Measurements from ENCODE around the gene ST3GAL6.

The ST3GAL6 gene

GRCh38 chr3:98741121-98741716 is 21.9 kb upstream of the ST3GAL6 start:
- no peak for DNase-seq

GRCh38 chr3:98743071-98743470 is 20.1 kb upstream of the ST3GAL6 start:
- DNase-seq, result no peak

- no peak for DNase-seq
These were observed 18.9 kb upstream of the ST3GAL6 start for GRCh38 chr3:98744283-98744682.

GRCh38 chr3:98745718-98746117 is 17.4 kb upstream of the ST3GAL6 start:
- DNase-seq, result no peak

- no peak for DNase-seq
These were observed 17.0 kb upstream of the ST3GAL6 start for GRCh38 chr3:98746122-98746521.

- DNase-seq, result no peak
These were observed 16.3 kb upstream of the ST3GAL6 start for GRCh38 chr3:98746882-98747281.

- no peak for DNase-seq
These were observed 12.7 kb upstream of the ST3GAL6 start for GRCh38 chr3:98750276-98750919.

GRCh38 chr3:98754483-98754882 is 8.7 kb upstream of the ST3GAL6 start:
- DNase-seq, result no peak

GRCh38 chr3:98755601-98756000 is 7.5 kb upstream of the ST3GAL6 start:
- DNase-seq, result no peak

GRCh38 chr3:98759629-98760028 is 3.5 kb upstream of the ST3GAL6 start:
- DNase-seq, result no peak

- no peak for DNase-seq
These were observed 1.4 kb upstream of the ST3GAL6 start for GRCh38 chr3:98761643-98762229.

GRCh38 chr3:98763819-98764418 is 779 bp downstream of the ST3GAL6 start:
- DNase-seq, result no peak

- no peak for DNase-seq
These were observed 1.3 kb downstream of the ST3GAL6 start for GRCh38 chr3:98764472-98764884.

GRCh38 chr3:98765721-98766120 is 2.6 kb downstream of the ST3GAL6 start:
- DNase-seq, result no peak

GRCh38 chr3:98766924-98767323 is 3.8 kb downstream of the ST3GAL6 start:
- no peak for DNase-seq

GRCh38 chr3:98768961-98769360 is 5.8 kb downstream of the ST3GAL6 start:
- no peak for DNase-seq

GRCh38 chr3:98769448-98769847 is 6.3 kb downstream of the ST3GAL6 start:
- DNase-seq, result no peak

GRCh38 chr3:98770261-98771039 is 7.3 kb downstream of the ST3GAL6 start:
- no peak for DNase-seq

- no peak for DNase-seq
These were observed 8.9 kb downstream of the ST3GAL6 start for GRCh38 chr3:98772022-98772421.

GRCh38 chr3:98775459-98776139 is 12.5 kb downstream of the ST3GAL6 start:
- DNase-seq, result no peak

- no peak for DNase-seq
These were observed 13.0 kb downstream of the ST3GAL6 start for GRCh38 chr3:98776140-98776493.

GRCh38 chr3:98777286-98777685 is 14.1 kb downstream of the ST3GAL6 start:
- DNase-seq, result no peak

GRCh38 chr3:98777801-98778220 is 14.7 kb downstream of the ST3GAL6 start:
- no peak for DNase-seq
